ENCODE results near the gene WDR6.
A peak's percentile ranks its signal among the peaks of the same experiment; 100 is the strongest.

The WDR6 gene

DNA sequence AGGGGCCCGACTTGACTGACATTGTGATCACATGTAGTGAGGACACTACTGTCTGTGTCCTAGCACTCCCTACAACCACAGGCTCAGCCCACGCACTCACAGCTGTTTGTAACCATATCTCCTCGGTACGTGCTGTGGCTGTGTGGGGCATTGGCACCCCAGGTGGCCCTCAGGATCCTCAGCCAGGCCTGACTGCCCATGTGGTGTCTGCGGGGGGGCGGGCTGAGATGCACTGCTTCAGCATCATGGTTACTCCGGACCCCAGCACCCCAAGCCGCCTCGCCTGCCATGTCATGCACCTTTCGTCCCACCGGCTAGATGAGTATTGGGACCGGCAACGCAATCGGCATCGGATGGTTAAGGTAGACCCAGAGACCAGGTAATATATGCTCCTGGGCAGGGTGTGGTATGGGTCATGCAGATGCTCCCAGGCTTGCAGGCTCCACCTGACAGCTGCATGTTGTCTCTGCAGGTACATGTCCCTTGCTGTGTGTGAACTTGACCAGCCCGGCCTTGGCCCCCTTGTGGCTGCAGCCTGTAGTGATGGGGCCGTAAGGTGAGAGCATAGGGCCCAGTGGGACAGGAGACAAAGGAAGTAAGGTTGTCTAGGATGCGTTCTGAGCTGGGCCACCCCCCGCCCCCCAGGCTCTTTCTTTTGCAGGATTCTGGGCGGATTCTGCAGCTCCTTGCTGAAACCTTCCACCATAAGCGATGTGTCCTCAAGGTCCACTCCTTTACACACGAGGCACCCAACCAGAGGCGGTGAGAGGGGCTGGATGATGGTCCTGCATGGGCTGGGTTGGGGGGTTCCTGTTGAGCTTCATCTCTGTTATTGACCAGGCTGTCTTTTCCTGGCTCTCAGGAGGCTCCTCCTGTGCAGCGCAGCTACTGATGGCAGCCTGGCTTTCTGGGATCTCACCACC, 6.8 kb downstream of the WDR6 start:
- no peak for DNase-seq (ENCODE audit: low read depth)

DNA sequence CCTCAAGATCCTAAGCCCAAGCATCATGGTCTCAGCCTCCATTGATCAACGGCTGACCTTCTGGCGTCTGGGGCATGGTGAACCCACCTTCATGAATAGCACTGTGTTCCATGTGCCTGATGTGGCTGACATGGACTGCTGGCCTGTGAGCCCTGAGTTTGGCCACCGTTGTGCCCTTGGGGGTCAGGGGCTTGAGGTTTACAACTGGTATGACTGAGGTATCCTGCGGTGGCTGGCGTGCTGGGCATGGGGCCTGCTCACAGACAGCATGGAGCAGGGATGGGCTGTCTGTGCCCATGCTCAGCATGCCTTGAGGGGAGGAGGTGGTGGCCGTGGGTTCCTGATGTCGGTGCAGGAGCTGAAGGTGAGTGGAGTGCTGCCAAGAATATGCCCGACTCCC, 7.9 kb downstream of the WDR6 start:
- DNase-seq (ENCODE audit: low read depth) = no peak

- DNase-seq (ENCODE audit: low read depth) = no peak
Measured at GRCh38 chr3:49015765-49016164, 8.6 kb downstream of the WDR6 start.

DNA sequence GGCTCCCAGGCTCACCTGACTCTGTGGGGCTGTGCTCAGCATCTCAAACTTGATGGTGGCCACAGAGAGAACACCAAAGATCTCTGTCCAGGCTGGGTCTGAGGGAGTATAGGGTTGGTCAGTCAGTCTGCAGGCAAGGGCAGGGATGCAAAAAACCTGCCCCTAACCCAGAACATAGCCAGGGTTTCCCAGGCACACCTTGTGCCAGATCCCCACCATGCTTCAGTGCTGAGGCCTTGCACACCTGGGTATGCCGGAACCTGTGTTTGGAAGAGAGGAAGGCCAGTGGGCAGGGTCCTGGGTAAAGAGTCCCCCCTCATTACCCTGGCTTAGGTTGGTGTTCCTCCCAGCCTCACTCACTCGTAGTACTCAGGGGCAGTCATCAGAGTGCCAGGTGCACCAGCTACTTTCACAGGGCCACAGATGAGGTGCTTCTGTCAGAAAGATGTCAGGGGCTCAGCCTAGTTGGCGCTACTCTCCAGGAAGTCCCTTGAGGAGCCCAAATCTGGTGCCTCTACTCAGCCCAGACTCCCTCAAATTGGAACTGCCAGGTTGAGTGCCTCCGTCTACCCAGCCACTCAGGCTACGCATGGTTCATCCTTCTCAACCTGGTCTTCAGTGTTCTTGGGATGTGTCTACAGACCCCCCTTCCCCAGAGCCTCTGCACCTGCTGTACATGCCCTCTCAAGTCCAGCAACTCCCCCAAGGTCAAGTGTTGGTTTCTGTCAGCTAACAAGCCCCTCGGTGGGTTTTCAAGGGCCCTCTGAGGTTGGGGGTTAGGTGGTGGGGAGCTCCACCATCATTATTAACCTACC, 9.4 kb downstream of the WDR6 start:
- DNase-seq (ENCODE audit: low read depth) = no peak

GRCh38 chr3:49017229-49017970, 10.2 kb downstream of the WDR6 start:
- DNase-seq (ENCODE audit: low read depth) = no peak

DNA sequence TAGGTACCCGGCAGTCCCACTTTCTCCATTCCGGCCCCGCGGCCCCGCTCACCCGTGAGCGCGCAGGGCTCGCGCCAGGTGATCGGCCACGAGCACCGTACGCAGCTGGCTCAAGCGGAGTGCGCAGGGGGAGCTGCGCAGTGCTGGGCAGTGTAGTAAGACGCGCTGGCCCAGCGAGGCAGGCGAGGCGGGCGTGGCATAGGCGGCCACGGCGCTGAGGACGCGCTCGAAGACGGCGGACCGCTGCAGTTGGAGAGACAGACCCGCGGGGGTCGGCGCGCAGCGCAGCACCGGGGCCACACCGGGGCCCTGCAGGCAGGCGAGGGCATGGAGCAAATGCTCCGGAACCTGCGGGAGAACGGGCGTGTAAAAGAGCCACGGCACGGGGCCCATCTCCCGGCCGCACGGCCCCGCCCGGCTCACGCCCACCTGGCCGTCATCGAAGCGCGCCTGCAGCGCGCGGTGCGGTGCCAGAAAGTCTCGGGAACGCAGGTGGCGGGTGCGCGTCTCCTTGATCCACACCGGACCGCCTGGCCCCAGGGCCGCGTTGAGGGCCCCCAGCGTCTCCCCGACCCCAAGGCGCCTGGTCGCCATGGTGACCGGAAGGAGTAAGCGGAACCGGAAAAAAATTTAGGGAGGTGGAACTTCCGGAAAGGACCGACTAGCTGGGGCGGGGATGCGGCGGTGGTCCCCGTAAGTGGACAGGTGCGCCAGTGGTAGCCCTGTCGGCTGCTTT, 10.9 kb downstream of the WDR6 start, which contains the start of gene DALRD3:
DALRD3 (minus strand) TSS at position 610 of the 736 bp plus-strand sequence; CDS start at position 594, 16 bp downstream.
- DNase-seq (ENCODE audit: low read depth) = no peak

GRCh38 chr3:49018707-49019006, 11.5 kb downstream of the WDR6 start:
- no peak for DNase-seq (ENCODE audit: low read depth)

GRCh38 chr3:49019941-49020329, 12.7 kb downstream of the WDR6 start:
- DNase-seq (ENCODE audit: low read depth) = no peak

DNA sequence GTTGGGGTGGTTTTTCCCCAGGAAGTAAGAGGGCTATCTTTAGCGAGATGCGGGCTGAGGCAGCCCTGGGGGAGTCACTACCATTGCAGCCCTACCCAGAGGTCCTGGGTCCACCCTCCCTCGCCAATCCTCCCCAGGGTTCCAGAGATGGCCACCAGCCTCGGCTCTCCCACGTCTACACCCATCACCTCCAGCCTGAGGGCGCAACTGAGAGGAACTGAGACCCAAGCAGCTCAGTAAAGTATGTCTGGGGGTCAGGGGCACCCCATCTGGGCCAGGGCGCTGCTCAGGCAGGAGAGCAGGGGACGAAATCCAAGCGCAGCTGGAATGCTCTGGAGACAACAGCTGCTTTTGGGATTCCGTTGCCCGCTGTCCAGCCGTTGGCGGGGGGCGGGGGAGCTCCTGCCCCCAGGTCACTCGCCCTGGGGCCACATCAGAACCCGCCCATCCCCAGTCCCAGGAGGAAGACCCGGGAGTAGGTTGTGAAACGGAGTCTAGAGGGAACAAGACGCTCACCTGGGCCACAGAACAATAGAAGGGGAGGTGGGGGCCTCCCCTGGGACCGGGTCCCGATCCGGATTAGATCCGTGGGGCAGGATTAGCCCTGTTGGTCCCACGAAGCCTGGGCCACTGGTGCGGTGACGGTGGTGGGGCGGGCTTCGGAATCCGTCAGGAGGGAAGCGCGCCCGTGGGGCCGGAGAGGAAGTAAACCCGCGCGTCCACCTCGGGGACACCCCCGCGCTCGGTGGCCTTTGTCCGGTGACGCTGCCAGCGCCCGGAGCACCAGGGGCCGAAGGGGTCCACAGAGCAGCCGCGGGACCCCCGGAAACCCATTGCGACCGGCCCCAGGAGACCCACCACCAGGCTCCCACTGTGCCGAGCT, 13.4 kb downstream of the WDR6 start:
- DNase-seq (ENCODE audit: low read depth) = no peak

DNA sequence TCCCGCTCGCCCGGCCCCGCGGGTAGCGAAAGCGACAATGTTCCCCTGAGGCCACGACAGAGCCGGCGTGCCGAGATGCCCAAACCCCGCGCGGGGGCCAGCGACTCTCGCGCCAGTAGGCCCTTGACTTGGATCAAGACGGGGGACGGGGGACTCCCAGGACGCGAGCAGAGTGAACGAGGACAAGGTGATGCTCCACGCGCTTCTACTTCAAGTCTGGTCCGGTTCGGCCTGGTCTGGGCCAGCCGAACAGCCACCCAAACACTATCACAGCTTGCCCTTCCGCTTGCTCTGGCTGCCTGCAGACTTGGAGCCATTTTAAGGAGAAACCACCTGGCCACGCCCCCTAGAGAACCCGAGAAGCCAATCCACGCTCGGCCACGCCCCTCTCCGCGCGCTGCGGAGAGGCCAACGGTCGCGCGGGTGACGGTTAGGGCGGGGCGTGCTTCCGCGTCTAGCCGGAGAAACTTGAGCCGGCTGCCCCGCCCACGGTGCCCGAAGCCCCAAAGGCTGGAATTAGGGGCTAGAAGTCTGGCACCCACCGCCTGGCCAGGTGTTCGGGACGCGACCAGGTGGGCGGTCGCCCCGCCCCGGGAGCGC, 14.1 kb downstream of the WDR6 start:
- peak; percentile 81 for DNase-seq (ENCODE audit: low read depth)

GRCh38 chr3:49021813-49022687, 14.9 kb downstream of the WDR6 start, which contains the start of gene NDUFAF3:
TSS of gene NDUFAF3 (plus strand) at chr3:49022121. CDS start at chr3:49022145, 24 bp downstream.
- no peak for DNase-seq (ENCODE audit: low read depth)

DNA sequence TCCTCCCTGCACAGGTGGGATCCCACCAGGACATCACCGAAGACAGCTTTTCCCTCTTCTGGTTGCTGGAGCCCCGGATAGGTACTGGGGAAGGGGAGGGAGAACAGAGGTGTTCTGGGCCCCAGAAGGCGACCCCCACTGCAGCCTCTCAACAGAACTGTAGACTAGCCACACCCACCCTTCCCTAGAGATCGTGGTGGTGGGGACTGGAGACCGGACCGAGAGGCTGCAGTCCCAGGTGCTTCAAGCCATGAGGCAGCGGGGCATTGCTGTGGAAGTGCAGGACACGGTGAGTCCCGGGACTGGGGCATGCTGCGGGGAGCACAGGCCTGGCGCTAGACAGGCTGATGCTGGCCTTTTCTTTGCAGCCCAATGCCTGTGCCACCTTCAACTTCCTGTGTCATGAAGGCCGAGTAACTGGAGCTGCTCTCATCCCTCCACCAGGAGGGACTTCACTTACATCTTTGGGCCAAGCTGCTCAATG, 15.5 kb downstream of the WDR6 start:
- no peak for DNase-seq (ENCODE audit: low read depth)

GRCh38 chr3:49023775-49024174, 16.6 kb downstream of the WDR6 start:
- DNase-seq (ENCODE audit: low read depth) = no peak

GRCh38 chr3:49024449-49024848, 17.3 kb downstream of the WDR6 start:
- no peak for DNase-seq (ENCODE audit: low read depth)

GRCh38 chr3:49025005-49025792, 18.0 kb downstream of the WDR6 start:
- DNase-seq (ENCODE audit: low read depth) = no peak

DNA sequence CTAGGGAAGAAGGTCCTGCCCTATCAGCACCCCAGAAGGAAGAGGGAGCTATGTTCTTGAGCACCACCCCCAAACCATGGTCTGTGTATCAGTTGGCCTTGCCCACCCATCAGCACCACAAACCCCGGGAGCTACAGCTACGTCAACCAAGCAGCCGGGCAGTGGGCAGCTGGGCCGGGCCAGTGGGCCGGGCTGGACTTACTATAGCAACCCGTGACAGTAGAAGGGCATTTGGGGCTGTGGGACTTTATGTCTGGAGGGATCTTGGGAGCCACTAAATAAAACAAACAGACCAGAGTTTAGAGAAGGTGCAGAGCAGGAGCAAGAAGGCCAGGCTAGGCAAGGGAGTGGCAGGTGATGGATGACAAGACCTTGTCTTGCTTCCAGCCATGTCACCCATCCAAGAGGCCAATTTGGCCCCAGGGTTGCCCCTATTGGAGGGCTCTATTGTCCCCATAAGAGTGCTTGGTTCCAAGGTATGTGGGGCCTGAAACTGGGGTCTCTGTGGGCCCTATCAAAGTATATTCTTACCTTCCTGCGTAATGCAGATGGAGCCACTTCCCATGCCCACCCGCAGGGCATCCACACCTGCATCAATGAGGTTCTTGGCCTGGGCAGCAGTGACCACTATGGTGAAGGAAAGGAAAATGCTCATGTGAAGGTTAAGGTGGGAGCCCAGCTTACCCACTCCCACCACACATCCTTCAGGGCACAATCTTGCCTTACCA, 18.8 kb downstream of the WDR6 start:
- DNase-seq (ENCODE audit: low read depth) = no peak

DNA sequence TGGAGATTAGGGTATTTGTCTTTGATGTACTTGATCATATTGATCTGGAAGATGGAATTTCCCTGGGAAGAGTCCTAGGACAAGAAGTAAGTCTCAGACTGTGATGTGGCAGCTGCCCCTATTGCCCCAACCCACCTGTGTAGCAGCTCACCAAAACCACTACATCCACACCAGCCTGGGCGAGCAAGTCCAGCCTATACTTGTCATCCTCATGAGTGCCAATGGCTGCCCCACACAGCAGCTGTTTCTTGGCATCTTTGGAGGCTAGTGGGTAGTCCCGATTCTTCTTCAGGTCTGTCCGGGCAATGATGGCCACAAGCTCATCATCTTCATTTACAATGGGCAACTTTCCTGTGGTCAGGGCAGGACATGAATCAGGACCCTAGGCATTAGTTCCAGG, 19.3 kb downstream of the WDR6 start:
- DNase-seq (ENCODE audit: low read depth) = no peak

GRCh38 chr3:49027634-49028033, 20.4 kb downstream of the WDR6 start:
- DNase-seq (ENCODE audit: low read depth) = no peak

Measured in GM04503 (cell line).